Measurements from ENCODE around the gene TMIGD3.

The TMIGD3 gene

GRCh38 chr1:111439461-111440351 lies 63.7 kb downstream of the TMIGD3 start:
- TF ChIP-seq POLR2A (IDR thresholded peaks at IDR 0.05; ENCODE audit: low read depth, low read length): no peak
- FAIRE-seq (no peak), DNase-seq (ENCODE audit: insufficient read length, low spot score) (no peak)

- no peak for TF ChIP-seq POLR2A (IDR thresholded peaks at IDR 0.05; ENCODE audit: low read depth, low read length)
- DNase-seq (ENCODE audit: insufficient read length, low spot score) (no peak), FAIRE-seq (no peak)
Measured at GRCh38 chr1:111436726-111437125, 66.7 kb downstream of the TMIGD3 start.

Data from H54 (cell line).